WI38 (cell line): Measurements from ENCODE around the gene CDYL2.

Source experiments
- H3K4me3 ChIP-seq: 2 replicates; pipeline ENCODE4 v1.5.1; 2011; ENCODE audit warnings: low read depth, mild to moderate bottlenecking, control low read depth, low read length
- CTCF ChIP-seq: IDR thresholded peaks from 2 replicates; pipeline ENCODE4 v1.5.1; 2012; ENCODE audit warnings: low read depth, mild to moderate bottlenecking, control low read depth, low read length

CDYL2 gene

GRCh38 chr16:80569440-80570105, 234.8 kb downstream of the CDYL2 start:
- H3K4me3 ChIP-seq: no peak overlapping the region
- no peak for TF ChIP-seq CTCF

GRCh38 chr16:80564394-80564793, 240.0 kb downstream of the CDYL2 start:
- H3K4me3 ChIP-seq: no peak overlapping the region
- no peak for TF ChIP-seq CTCF

GRCh38 chr16:80563066-80563465, 241.3 kb downstream of the CDYL2 start:
- TF ChIP-seq CTCF: no peak

GRCh38 chr16:80559369-80559768, 245.0 kb downstream of the CDYL2 start:
- TF ChIP-seq CTCF: no peak
- H3K4me3 ChIP-seq: no peak overlapping the region

More at GRCh38 chr16:80563066-80563465, 241.3 kb downstream of the CDYL2 start:
- H3K4me3 ChIP-seq: no peak overlapping the region

- no peak for TF ChIP-seq CTCF
- no peak overlapping the region for H3K4me3 ChIP-seq
These were observed 247.4 kb downstream of the CDYL2 start for GRCh38 chr16:80557037-80557436.

GRCh38 chr16:80556481-80556880, 247.9 kb downstream of the CDYL2 start:
- no peak for TF ChIP-seq CTCF
- no peak overlapping the region for H3K4me3 ChIP-seq

- no peak overlapping the region for H3K4me3 ChIP-seq
- no peak for TF ChIP-seq CTCF
These were observed 250.4 kb downstream of the CDYL2 start for GRCh38 chr16:80554033-80554432.
